Measurements from ENCODE around the gene CLTRN.
"Not testable (repeated sequence)": the region's sequence is repeated elsewhere in the genome, so short reads cannot be mapped to it uniquely, and the experiment has no call there.

CLTRN gene

GRCh38 chrX:15664487-15665444, at the start of gene CLTRN:
TSS of gene CLTRN (minus strand) at chrX:15664805. CDS start at chrX:15664775, 30 bp downstream.
- DNase-seq: no peak

- not testable (repeated sequence) for DNase-seq
These were observed 39.7 kb upstream of the CLTRN start for GRCh38 chrX:15704273-15704672.

GRCh38 chrX:15703809-15704208, 39.2 kb upstream of the CLTRN start:
- DNase-seq: not testable (repeated sequence)

- DNase-seq: no peak
These were observed 38.1 kb upstream of the CLTRN start for GRCh38 chrX:15702488-15703371.

- DNase-seq: no peak
These were observed 31.9 kb upstream of the CLTRN start for GRCh38 chrX:15696516-15696915.

GRCh38 chrX:15694941-15695451, 30.4 kb upstream of the CLTRN start:
- no peak for DNase-seq

- DNase-seq: peak; percentile 42
These were observed 22.4 kb upstream of the CLTRN start for GRCh38 chrX:15686818-15687685.

- DNase-seq: no peak
These were observed 18.6 kb upstream of the CLTRN start for GRCh38 chrX:15683193-15683592.

- DNase-seq: no peak
These were observed 16.8 kb upstream of the CLTRN start for GRCh38 chrX:15681433-15681832.

GRCh38 chrX:15680401-15680800, 15.8 kb upstream of the CLTRN start:
- DNase-seq: peak; percentile 27

GRCh38 chrX:15679246-15679645, 14.6 kb upstream of the CLTRN start:
- peak; percentile 10 for DNase-seq

GRCh38 chrX:15678339-15678738, 13.7 kb upstream of the CLTRN start:
- DNase-seq: peak; percentile 0

GRCh38 chrX:15676886-15677285, 12.3 kb upstream of the CLTRN start:
- DNase-seq: no peak

GRCh38 chrX:15675490-15675921, 10.9 kb upstream of the CLTRN start:
- DNase-seq: no peak

GRCh38 chrX:15674841-15675489, 10.4 kb upstream of the CLTRN start:
- DNase-seq: peak; percentile 90

GRCh38 chrX:15674514-15674840, 9.9 kb upstream of the CLTRN start:
- no peak for DNase-seq

- no peak for DNase-seq
These were observed 9.4 kb upstream of the CLTRN start for GRCh38 chrX:15673970-15674369.

- no peak for DNase-seq
These were observed 8.3 kb upstream of the CLTRN start for GRCh38 chrX:15672881-15673280.

- no peak for DNase-seq
These were observed 1.2 kb downstream of the CLTRN start for GRCh38 chrX:15663439-15663838.

GRCh38 chrX:15654804-15655203, 9.8 kb downstream of the CLTRN start:
- DNase-seq: not testable (repeated sequence)

GRCh38 chrX:15653961-15654360, 10.6 kb downstream of the CLTRN start:
- no peak for DNase-seq

GRCh38 chrX:15647510-15647909, 17.1 kb downstream of the CLTRN start:
- DNase-seq: not testable (repeated sequence)

Data from fibroblast of skin of right biceps (primary cell).